Measurements from ENCODE around the gene SHC3.
A peak's percentile ranks its signal among the peaks of the same experiment; 100 is the strongest.

Gene SHC3

DNA sequence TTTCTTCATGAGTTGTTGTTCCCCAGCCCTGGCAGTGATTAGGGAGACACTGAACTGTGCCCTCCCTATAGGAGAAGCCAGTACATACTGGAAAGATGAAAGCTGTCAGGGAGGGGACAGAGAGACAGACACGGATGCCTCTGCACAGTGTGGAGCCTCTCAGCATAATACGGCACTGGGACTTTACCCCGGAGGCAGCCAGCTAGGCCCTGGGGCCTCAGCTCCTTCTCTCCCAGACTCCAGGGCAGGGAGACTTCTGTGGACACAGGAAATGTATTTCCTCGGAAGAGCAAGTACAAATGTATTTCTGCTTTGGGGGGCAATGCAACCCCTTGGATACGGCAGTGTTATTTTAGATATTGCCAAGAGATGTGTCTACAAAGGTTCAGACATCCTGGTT is 125.3 kb downstream of the SHC3 start:
- DNase-seq (ENCODE audit: low spot score), result no peak

DNA sequence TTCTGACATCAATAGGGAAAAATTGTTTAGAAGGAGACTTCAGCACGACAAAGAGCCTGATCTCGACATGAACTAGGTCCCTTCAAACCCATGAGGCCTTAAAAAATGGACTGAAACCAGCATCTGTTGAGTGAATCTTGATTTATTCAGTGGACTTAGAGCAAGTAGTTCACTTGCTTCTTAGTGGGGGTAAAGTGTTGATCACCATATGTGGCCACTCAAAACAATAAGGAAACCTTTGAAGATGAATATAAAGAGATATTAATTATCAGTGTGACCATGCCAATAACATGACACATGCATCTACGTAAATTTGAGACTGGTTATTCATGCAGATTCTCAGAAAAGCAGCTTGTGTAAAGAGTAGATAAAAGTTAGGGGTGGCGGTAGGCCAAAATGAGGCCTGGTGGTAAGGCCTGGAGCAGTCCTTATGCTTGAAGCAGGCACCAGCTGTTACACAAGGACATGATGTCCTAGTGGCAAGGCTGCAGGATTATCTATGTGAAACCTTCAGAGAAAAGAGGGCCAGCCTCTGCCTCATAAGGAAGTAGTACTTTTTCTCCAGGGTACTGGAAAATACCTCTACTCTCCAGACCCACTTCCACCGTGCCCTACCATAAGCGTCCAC is 126.0 kb downstream of the SHC3 start:
- no peak for DNase-seq (ENCODE audit: low spot score)

DNA sequence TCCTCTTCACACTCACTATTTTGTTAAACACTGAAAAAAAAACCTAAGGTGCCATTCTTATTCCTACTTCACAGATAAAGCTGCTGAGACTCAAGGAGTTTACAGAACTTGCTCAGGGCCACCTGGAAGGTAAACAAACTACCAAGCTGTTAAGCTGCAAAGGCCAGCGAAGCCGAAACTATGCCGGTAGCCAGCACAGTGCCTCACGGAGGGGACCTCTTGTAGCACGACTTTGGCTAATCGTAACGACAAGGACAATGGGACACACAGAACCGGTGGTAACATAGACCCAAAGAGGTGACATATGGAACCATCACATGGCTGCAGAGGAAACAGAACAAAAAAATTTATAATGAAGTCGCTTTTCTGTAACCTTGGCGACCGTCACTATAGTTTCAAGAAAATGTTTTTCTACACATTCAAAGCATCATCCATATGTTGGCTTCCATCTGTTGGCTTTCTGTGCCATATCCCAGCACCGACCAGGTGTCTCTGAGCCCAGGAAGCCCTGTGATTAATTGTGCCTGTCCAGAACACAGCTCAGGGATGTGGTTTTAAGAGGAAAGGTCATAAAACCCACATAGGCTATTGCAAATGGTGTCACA is 127.1 kb downstream of the SHC3 start:
- no peak for DNase-seq (ENCODE audit: low spot score)

DNA sequence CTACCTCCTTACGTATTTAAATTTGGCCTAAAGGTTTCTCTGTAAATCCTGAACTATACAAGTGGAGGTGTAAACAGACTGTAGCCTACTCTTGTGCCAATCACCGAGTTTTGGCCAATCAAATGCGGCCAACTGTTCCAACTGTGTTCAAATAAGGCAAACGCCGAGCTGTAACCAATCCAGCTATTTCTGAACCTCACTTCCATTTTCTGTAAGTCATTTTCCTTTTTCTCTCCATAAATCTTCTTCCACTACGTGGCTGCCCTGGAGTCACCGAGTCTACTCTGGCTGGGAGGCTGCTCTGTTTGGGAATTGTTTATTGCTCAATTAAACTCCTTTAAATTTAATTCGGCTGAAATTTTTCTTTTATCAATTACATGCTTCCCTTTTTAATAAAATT is 129.0 kb downstream of the SHC3 start:
- no peak for DNase-seq (ENCODE audit: low spot score)

DNA sequence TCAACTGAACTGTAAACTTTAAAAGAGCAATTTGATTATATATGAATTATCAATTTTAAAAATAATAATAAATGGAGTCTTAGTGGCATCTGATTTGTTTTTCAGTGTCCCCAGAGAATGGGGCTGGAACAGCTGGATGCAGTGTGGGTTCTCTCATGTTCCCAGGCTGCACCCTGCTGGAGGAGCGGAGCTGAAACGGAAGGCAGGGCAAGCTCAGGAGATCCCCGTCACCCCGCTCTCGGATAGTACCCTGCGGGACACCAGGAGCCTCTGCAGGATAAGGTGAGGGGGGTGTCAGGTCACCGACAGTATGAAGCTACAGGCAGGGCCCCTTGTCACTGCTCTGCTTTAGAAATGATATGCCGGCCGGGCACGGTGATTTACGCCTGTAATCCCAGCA is 130.0 kb downstream of the SHC3 start:
- no peak for DNase-seq (ENCODE audit: low spot score)

DNA sequence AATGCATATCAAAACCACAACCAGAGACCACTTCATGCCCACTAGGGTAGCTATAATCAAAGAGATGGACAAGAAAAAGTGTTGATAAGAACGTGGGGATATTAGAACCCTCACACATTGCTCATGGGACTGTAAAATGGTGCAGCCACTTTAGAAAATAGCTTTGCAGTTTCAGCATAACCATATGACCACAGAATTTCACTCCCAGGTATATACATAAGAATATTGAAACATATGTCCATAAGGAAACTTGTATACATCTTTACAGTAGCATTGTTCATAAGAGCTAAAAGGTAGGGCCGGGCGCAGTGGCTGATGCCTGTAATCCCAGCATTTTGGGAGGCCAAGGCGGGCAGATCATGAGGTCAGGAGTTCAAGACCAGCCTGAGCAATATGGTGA is 131.0 kb downstream of the SHC3 start:
- no peak for DNase-seq (ENCODE audit: low spot score)

DNA sequence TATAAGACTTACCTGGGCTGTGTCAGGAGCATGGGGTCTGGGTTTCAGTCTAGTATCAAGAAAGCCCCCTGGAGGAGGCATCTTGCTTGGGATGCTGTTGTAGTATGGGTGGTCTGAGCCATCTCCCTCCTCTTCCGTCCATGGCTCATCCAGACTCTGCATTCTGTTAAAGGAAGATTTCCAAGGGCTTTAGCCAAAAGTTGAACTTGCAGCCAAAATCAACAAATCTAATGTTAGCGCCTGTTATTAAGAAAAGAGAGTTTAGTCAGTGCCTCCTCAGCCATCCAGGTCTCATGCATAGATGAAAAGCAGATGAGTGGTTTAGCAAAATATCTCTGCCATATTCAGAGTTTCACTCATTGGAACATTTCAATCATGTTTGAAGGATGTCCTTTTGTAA is 131.8 kb downstream of the SHC3 start:
- DNase-seq (ENCODE audit: low spot score), result no peak

DNA sequence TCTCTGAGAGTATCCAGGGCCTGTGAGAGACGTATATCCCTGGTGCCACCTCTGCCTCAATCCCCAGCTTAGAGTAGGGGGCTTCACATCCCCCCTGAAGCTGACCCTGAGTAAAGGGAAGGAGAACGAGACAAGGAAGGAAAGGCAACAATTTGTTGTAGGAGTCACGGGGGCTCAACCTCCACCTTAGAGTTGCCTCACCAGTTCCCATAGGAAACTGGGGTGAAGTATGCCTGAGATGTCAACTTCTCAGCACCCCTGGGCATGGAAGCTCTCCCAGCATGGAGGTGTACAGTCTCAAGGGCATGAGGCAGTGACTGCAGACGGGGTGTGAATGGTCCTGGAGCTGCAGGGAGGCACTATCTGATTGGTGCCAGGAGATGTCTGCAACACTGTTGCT is 133.7 kb downstream of the SHC3 start:
- DNase-seq (ENCODE audit: low spot score), result no peak

DNA sequence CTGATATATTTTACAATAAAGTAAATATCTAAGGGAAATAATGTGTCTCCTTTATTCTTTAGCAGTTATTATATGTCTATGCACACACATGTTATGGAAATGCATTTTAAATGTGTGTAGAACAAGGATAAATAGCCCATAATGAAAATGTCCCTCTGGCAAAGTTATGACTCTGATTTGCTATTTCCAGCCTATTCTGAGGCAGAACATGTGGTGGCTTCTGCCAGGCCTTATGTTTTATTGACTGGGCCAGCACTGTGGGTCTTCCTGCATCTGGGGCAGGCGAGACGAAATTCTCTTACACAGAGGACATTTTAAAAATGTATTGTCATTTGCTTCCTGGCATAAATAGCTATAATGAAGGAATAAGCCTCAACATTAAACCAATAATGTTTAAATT is 134.5 kb downstream of the SHC3 start:
- DNase-seq (ENCODE audit: low spot score), result no peak

DNA sequence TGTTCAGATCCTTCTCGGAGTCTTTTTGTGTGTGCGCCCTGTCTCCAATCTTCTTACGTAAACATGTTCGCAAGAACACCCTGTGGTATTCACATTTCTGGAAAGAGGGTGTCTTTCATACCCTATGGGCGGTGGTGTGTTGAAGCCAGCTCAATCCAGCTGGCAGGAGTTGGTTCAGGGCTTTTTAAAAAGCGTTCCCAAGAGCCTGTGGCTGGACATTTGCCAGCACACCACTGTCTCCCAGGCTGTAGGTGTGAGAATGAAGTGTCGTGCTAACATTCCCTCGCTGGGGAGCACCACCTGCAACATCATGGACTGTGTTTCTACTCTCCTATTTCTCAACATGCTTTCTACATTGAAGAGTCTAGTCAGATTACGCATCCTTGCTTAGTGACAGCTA is 135.6 kb downstream of the SHC3 start:
- no peak for DNase-seq (ENCODE audit: low spot score)

DNA sequence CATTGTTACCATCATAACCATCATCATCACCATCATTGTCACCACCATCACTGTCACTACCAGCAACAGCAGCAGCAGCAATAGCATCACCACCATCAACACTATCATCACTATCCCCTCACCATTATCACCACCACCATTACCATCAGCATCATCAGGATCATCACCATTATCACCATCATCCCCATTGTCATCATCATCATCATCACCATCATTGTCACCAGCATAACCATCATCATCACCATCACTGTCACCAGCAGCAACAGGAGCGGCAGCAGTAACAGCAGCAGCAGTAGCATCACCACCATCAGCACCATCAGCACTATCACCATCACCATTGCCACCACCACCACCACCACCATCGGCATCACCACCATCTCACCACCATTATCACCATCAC is 139.0 kb downstream of the SHC3 start:
- no peak for DNase-seq (ENCODE audit: low spot score)

DNA sequence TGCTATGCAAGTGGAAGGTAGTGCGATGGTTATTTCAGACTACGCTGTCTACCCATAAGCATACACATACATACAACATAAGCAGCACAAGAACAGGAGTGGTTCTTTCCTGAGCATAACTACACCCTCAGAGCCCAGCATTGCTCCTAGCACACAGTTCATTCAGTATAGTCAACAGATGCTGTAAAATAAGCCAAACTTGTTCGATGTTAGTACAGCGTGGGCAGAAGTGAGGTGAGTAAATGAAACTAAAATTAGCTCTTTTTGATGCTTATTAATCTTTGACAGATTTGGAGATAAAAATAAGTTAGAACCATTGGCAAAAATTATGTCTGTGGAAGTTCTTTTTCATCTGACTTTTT is 139.5 kb downstream of the SHC3 start:
- peak; percentile 47 for DNase-seq (ENCODE audit: low spot score)

DNA sequence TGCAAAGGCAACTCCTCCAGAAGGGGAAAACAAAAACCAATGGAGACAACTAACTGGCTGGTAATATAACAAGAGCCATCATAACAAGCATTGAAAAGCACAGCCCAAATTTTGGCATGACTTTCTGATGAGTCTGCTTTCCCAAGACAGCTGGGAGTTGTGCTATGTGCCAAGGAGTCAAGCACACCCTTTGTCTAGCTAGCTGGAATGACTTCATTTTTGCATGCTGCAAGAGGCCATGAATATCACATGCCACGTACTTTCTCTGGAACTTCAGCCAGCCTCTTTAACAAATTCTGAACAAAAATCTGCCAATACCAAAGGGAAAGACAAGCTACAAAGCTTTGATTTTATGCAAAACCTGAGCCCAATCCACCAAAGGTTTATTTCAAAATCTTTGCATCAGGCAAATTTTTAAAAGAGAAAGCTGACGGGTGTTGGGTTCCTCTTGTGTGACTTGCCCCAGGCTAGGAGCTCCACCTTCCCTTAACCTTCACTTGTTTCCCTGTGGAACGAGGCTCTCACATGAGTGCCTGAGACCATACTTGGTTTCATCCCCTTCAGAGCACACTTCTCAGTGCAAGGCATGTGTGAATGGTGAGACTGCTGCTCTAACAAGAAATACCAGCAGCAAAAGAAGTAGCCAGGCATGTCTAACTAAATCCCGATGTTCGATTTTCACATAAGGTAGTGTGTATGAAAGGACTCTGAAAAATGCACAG is 140.1 kb downstream of the SHC3 start:
- DNase-seq (ENCODE audit: low spot score), result peak; percentile 89

DNA sequence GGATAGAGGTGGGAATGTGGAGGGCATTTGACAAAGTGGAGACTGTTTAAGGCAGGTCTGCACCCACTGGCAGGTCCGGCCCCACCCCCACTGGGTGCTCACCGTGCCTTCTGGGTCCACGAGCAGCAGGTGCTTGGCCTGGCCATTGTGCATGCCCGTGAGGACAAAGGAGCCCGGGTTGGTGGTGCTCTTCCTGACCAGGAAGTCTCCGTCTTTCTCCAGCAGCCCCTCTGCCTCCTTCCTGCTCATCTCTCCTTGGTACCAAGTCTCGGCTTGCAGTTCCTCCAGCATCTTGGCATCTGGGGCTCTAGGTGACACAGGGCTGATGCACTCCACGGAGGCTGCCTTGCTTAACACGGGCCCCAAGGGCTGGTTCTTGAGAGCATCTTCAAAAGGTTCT is 140.7 kb downstream of the SHC3 start:
- DNase-seq (ENCODE audit: low spot score), result no peak

DNA sequence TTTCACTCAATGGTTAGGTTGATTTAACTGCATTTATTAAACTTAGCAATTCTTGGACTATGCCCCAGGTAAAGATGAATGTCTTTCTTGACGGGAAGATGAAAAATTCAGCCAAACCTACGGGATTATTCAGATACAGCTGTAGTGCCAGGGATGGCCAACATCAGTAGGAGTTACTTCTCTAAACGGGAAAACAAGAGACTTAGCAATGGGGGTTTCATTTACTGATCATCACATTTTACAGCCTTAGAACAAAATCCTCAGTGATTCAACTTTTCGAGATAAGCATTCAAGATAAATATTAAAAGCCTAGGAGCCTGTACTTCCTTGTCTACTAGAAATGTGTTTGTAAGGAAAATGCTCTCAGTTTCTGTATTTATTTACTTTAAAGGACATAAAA is 141.3 kb downstream of the SHC3 start:
- no peak for DNase-seq (ENCODE audit: low spot score)

DNA sequence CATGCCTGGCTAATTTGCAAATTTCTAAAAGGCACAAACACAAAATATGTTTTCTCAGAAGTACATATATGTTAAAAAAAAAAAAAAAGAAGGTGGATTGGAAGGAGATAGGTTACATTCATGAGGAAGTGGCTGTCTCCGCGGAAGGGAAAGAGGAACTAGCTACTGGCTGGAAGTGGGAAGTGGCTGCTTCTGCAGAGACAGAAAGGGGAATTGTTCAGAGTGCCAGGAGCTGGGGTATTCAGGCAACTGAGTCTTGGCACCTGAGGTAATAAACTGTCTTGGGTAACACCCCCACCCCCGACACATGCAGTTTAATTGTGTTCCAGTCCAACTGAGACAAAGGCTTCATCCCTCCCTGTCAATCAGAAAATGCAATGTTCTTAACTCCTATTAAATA is 141.7 kb downstream of the SHC3 start:
- peak; percentile 69 for DNase-seq (ENCODE audit: low spot score)

DNA sequence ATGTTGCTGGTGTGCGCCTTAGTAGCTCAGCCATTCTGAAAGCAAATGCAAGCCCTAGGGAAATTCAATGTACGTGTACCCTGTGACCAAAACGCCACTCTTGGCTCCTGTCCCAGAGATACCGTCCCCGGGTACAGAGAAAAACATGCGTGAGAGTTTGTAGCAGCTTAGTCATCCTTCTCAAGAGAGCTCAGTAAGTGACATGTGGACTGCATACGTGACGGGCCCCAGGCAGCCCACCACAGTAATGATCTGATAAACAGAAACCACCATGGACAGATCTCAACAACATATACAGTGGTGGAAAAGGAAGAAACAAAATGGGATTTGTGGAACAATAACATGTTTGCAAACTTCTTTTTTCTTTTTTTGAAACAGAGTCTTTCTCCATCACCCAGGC is 142.2 kb downstream of the SHC3 start:
- peak; percentile 32 for DNase-seq (ENCODE audit: low spot score)

DNA sequence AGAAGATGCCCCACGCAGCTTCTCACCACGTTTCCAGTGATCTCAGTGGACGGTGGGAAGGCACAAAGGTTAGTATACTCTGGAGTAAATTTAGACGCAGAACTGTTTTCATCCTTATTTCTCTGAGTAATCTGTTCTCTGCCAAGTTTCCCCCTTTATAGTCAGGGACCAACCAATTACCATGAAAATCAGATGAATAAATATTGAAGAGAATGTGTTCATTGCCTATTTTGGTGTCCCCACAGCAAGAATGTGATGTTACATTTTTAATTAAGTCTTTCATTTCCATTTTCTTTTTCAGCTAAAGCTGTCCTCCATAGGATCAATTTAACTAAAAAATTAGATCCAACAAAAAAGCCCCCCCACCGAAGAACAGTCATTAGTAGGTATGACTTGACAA is 146.0 kb downstream of the SHC3 start:
- no peak for DNase-seq (ENCODE audit: low spot score)

DNA sequence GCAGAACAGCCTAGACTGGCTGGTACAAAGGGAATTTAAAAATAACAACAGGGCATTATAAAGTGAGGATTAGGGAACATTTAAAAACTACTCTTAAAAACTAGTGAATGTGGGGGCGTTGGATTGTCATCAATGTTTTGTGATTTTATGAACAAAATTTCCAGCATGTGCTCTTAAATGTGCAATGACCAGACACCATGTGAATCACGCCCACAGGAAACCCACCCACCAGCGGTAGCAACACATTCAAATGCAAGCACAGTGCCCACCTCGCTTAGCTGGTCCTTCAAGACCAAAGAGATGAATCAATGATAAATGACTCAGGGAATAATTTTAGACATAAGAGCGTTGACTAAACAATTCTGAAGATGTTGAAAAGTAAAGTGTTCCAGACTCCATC is 146.4 kb downstream of the SHC3 start:
- no peak for DNase-seq (ENCODE audit: low spot score)

DNA sequence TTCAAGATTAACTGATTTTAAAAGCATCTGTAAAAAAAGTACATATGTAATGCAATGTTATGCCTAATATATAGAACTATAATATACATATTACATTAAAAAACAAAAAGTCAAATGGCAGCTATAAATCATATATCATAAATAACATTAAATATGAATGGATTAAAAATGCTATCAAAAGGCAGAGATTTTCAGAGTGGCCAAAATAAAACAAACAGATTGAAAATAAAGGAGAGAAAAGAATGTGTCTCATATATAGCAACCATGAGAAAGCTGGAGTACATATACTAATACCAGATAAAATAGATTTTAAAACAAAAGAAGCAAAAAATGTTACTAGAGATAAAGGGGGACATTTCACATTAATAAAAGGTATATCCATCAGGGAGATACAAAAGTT is 148.8 kb downstream of the SHC3 start:
- DNase-seq (ENCODE audit: low spot score), result no peak

DNA sequence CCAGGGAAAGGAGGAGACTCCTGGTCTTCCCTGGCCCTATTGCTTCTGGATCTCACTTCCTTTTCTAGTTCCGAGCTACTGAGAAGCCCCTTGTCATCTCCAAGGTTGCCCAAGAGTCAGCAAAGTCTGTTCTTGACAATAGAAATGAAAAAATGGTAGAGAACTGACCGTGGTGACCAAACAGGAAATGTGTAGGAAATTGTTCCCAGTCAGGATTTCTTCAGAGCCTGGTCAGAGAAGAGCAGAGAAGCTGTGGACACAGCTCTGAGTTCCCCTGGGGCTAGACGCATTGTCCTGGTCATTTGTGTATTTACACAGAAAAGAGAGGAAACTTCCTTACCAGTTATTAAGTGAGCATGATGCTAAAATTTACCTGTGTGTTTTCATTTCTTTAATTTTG is 151.7 kb downstream of the SHC3 start:
- DNase-seq (ENCODE audit: low spot score), result no peak

DNA sequence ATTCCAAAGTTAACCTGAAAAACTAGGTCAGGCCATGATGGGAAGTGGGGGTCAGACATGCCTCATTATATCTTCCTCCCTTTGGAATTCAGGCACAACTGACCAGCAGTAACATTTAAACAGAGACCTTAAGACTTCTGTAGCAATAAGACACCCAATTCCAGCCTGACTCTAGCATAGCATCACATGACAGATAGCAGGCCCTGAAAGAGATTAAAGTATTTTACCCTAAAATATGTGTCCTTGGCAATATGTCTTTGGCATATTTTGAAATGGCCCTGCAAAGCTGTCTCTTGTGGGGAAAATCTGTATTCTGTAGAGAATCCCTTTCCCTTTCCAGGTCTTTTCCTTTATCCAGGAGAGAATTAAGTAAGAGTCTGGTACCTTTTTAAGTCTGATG is 153.1 kb downstream of the SHC3 start:
- DNase-seq (ENCODE audit: low spot score), result no peak

DNA sequence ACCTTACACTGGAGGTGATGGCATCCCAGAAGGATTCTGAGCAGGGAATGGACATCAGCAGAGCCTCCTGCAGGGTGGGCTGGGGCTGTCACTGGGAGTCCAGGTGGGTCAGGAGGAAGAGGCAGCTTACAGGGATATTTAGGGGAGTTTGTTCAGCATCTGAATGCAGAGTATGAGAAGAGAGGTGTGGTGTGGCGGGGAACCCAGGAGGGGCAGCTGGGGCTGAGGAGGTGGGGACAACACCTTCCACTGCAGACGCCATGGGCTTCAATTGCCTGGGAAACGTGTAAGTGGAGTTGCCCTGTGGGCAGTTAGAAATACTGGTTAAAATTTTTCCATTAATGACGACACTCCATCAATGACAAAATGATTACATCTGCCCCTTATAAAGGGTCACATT is 153.9 kb downstream of the SHC3 start:
- no peak for DNase-seq (ENCODE audit: low spot score)

DNA sequence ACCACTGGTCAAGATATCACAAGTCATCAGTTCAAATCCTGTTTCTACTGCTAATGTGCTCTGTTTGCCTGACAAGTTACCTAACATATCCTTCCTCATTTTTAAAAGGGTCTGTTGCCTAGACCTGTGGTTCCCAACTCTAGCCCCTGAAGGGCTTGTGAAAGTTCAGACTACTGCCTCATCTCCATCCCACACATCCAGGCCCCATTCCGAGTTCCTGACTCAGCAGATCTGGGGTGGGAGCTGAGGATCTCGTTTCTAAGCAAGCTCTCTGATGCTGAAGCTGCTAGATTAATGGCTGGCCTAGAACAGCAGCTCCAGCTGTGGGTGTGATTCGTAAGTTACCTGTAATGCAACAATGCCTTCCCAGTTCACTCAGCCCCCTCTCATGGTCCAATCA is 154.9 kb downstream of the SHC3 start:
- no peak for DNase-seq (ENCODE audit: low spot score)
